Islet precursor cell (in vitro differentiated cells): ENCODE data around the gene LIPC.

Experiments
- DNase-seq: peaks from one replicate; pipeline ENCODE4 v3.0.0-alpha.2; 2018

The LIPC gene

GRCh38 chr15:58438111-58438510 is 6.3 kb downstream of the LIPC start:
- DNase-seq: no peak

- DNase-seq: peak; percentile 73
Observed at GRCh38 chr15:58438956-58439355, 7.2 kb downstream of the LIPC start.

DNA sequence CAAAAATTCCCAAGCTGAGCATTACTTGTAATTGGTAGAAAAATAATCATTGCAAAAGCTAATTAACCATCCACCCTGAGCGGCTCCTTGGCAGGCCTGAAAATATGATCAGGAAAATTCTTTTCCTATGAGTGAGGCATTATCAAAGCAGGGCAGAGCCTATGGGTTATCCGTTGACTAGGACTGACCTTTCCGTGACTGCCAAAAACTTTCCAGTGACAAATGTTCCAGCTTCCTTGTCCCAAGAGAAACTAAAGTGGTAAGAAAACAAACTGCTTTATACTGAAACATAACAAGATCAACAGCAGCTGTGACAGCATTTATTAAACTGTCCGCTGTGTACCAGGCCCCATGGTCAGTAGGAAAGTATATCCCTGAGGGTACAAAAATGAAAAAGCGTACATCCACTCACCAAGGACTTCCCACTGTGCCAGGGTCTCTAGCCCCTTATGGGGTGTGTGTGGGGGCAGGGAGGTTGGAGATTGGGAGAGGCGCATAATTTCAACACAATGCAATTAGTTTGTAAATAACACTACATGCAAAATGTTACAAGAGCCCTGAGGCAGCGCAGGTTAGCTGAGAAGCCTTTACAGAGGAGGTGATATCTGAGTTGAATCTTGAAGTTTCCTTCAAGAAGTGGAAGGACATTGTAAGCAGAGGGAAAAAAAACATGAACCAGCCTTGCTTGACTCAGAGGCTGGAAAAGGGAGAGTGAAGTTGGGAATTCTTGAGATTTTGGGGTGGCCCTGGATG is 8.5 kb downstream of the LIPC start:
- DNase-seq: no peak

GRCh38 chr15:58440922-58441321 is 9.1 kb downstream of the LIPC start:
- DNase-seq: peak; percentile 84

DNA sequence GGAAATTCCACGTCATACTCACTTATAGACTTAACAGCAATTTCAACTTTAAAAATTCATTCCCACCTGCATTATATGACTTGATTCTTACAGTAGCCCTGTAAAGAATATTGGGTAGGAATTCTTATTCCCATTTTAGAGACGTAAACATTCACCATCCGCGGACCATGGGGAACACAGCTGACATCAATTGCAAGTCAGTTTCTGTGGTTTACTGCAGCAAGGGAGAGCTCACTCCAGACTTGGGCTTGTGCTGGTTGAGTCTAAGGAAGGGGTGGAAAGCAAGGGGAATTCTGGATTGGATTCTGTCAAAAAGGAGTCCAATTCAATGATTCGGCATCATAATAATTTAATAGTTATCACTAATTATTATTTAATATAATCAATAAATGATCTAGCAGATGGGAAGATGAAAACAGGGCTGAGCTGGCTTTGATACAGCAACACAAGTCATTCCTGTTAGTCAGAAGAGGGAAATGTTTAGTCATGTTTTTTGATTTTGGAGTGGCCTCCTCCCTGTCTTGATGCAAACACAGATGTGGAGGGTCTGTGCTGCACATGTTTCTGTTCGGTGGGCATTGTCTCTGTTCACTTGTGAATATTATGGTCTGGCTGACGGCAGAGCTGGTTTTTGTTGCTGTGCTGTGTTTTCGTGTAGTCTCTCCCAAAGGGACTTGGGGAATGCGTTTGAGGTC is 9.7 kb downstream of the LIPC start:
- no peak for DNase-seq

- no peak for DNase-seq
Observed at GRCh38 chr15:58442122-58442521, 10.3 kb downstream of the LIPC start.

DNA sequence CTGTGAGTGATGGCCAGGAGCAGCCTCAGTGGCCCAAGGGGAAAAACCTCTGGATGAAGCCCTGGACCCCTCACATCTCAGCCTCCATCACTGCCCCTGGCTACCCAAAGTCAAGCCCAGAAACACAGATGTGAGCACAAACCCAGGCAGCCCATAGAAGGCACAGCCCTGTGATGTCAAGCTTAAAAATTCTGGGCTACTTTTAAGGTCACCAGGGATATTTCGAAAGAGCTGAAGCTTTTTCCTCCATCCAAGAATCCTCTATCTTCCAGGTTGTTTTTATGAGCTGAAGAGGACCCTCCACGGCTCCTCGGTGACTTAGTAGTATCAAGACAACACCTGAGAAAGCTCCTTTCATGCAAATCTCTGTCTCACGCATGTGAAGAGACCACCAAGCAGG is 11.5 kb downstream of the LIPC start:
- no peak for DNase-seq

- DNase-seq: no peak
Observed at GRCh38 chr15:58444056-58444455, 12.3 kb downstream of the LIPC start.

- no peak for DNase-seq
Observed at GRCh38 chr15:58444658-58445332, 13.0 kb downstream of the LIPC start.

GRCh38 chr15:58445865-58446264 is 14.1 kb downstream of the LIPC start:
- DNase-seq: no peak

GRCh38 chr15:58446521-58446920 is 14.7 kb downstream of the LIPC start:
- no peak for DNase-seq

GRCh38 chr15:58447271-58448010 is 15.7 kb downstream of the LIPC start:
- DNase-seq: no peak

DNA sequence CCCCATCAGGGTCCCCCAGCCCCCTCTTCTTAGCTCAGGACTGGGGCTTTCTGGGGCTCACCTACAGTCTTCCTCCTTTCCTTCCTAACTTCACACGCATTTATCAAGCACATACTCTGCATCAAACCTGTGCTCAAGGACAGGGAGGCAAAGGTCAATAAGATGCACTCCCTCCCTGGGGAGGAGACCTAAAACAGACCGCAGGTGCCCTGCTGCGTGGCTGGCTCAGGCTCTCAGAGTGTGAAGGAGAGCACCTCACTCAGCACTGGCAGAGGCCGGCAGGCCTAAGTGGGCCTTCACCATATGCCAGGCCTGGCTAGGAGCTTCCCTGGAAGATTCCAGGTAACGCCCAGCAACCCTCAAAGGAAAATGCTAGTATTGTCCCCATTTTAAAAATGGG is 16.5 kb downstream of the LIPC start:
- no peak for DNase-seq

GRCh38 chr15:58448906-58449305 is 17.1 kb downstream of the LIPC start:
- no peak for DNase-seq

GRCh38 chr15:58451826-58452225 is 20.0 kb downstream of the LIPC start:
- no peak for DNase-seq

- no peak for DNase-seq
Observed at GRCh38 chr15:58452775-58453174, 21.0 kb downstream of the LIPC start.

- no peak for DNase-seq
Observed at GRCh38 chr15:58453931-58454793, 22.4 kb downstream of the LIPC start.

DNA sequence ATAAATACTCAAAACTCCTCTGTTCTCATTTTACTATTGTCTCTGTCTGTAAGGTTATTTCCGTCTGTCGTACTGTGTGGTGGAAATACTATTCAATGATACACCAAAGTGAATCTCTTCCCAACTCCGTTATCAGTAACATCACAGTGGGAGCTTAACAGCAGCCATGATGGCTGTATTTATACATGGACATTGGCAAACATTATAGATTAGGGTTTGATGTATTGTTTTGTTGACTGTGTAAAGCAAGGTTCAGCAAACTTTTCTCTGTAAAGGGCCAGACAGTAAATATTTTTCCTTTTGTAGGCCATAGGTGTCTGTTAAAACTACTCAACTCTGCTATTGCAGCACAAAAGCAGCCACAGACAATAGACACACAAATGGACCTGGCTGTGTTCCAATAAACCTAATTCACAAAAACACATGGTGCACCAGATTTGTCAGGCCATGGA is 23.2 kb downstream of the LIPC start:
- DNase-seq: no peak

DNA sequence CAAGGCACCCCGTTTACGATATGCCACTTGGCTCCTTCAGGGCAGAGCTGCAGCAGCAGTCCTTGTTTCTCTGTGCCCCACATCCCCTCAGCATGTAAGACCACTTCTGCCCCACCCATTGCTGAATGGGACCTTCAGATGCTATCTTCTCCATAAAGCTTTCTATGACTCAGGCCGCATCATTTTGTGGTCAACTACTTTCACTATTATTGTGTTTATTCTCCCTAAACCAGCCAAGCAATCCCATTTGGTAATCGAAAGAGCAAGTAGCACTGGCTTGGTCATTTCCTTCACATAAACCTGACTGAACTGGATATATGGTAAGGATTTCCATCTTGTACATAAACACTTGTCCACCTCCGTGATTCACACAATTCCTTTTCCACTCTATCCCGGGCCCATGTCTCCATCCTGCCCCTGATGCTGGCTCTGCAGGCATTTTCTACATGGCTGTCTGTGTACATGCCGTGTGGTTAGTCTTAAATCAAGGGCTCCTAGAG is 25.7 kb downstream of the LIPC start:
- no peak for DNase-seq

DNA sequence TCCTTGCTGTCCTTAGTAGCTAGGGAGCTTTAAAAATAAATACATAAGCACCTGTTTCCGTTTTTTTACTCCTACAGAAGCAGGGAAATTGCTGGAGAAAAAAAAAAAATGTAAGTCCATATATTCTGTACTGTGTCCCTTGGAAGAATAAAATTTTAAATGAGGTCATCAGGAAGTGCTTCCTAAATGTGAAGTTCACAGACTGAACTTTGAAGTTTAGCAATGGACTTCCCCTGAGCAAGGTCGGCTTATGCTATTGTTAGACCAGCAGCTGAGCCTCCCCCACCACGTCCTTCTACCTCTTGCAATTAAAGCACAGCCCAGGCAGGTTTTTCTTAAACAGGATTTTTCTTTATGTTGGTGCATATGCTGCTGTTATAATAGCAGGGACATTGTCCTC is 26.3 kb downstream of the LIPC start:
- DNase-seq: no peak

GRCh38 chr15:58459045-58459444 is 27.3 kb downstream of the LIPC start:
- no peak for DNase-seq

GRCh38 chr15:58459560-58459959 is 27.8 kb downstream of the LIPC start:
- no peak for DNase-seq
